Measurements from ENCODE around the gene MEX3A. TPM values are rescaled to one million over a fixed set of nuclear protein-coding genes. Genes with fewer than 3 reads are reported as not detected.

MEX3A gene
- total and polyA plus RNA-seq, 2 experiments from 2014 or later, result 18.5 to 38.1 TPM

DNA sequence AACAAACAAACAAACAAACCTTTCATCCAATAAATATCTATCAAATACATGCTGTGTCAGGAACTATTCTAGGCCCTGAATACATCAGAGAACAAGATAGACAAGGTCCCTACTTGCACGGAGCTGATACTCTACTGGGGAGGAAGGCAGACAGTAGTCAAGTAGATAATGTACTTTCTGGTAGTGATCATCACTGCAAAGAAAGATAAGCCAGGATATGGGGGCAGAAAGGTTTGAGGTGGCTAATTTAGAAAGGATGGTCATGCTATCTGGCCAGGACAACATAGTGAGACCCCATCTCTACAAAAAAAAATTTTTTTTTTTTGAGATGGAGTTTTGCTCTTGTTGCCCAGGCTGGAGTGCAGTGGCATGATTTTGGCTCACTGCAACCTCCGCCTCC is 9.3 kb upstream of the MEX3A start (continued):
- no peak for TF ChIP-seq ZNF462 (CRISPR knock-in tag; IDR thresholded peaks at IDR 0.05)
- TF ChIP-seq EZH2 (IDR thresholded peaks at IDR 0.05; ENCODE audit: low read depth, unreplicated experiment), result no peak
- TF ChIP-seq STAT1 (IDR thresholded peaks at IDR 0.05; ENCODE audit: unreplicated experiment), result no peak
- TF ChIP-seq JUNB (IDR thresholded peaks at IDR 0.05; ENCODE audit: unreplicated experiment), result no peak
- TF ChIP-seq ETS1 (IDR thresholded peaks at IDR 0.05), result no peak

DNA sequence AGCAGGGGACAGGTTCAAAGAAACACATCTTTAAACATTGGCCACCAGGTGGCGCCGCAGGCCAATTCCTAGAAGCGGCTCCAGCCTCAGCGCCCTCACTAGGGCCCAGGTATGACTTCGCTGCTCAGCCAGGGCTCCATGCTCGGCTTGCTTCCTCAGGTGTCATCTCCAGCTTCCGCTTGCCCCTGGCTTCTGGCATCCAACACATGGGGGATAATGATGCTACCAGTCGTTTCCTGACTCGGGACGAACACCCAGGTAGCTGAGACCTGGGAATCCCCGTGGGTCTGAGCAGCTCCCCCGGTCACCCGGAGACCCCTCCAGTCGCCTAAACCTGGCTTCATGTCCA is 8.5 kb upstream of the MEX3A start:
- Histone ChIP-seq H3K4me2 (no peak overlapping the region), H3K27ac (ENCODE audit: low read depth) (no peak overlapping the region), H3K36me3 (ENCODE audit: insufficient read depth) (no peaks in the 10 kb centered on the region), H3K27me3 (ENCODE audit: insufficient read depth) (no peaks in the 10 kb centered on the region), H2AFZ (no peak overlapping the region), H3K79me2 (replicated peaks; ENCODE audit: insufficient read depth) (0 out of 2 replicates have a peak, but pooled peaks cover 2% of the 10 kb centered on the region), H4K20me1 (replicated peaks; ENCODE audit: insufficient read depth) (no peaks in the 10 kb centered on the region; the same call in 1 of the 2 replicates), H3F3A (replicated peaks; ENCODE audit: low read depth) (peaks cover 7% of the 10 kb centered on the region), H3K4me3 (no peak overlapping the region), H3K9me2 (ENCODE audit: insufficient read depth) (no peaks in the 10 kb centered on the region), H3K4me1 (ENCODE audit: insufficient read depth) (peaks cover 9% of the 10 kb centered on the region; the same call in 1 of the 2 replicates)
- DNase-seq (ENCODE audit: low spot score) (peak; percentile 98), ATAC-seq (peak; percentile 97)
- Mint-ChIP-seq H3K27me3 (ENCODE audit: insufficient read depth, low read depth, poor library complexity) (peaks cover 10% of the 10 kb centered on the region), H3K9me3 (no peaks in the 10 kb centered on the region), H3K4me3 (no peak overlapping the region; the same call in 2 of the 3 replicates), H3K4me1 (peaks cover 28% of the 10 kb centered on the region), H3K27ac (peak overlapping the region; percentile 68; the same call in 1 of the 2 replicates), H3K36me3 (ENCODE audit: low read depth) (peaks cover 12% of the 10 kb centered on the region; the same call in 2 of the 3 replicates)
- TF ChIP-seq ZNF331 (CRISPR knock-in tag; IDR thresholded peaks at IDR 0.05; ENCODE audit: low read depth) (no peak), NANOG (IDR thresholded peaks at IDR 0.05; ENCODE audit: borderline replicate concordance) (no peak), CREB1 (CRISPR knock-in tag; IDR thresholded peaks at IDR 0.05; ENCODE audit: low read depth) (0 out of 2 replicates have a peak, but pooled peaks have one; percentile 25), EZH2 (IDR thresholded peaks at IDR 0.05; ENCODE audit: low read depth, unreplicated experiment) (no peak), ZNF114 (CRISPR knock-in tag; IDR thresholded peaks at IDR 0.05) (no peak)
- TF ChIP-seq, protein P1, sequence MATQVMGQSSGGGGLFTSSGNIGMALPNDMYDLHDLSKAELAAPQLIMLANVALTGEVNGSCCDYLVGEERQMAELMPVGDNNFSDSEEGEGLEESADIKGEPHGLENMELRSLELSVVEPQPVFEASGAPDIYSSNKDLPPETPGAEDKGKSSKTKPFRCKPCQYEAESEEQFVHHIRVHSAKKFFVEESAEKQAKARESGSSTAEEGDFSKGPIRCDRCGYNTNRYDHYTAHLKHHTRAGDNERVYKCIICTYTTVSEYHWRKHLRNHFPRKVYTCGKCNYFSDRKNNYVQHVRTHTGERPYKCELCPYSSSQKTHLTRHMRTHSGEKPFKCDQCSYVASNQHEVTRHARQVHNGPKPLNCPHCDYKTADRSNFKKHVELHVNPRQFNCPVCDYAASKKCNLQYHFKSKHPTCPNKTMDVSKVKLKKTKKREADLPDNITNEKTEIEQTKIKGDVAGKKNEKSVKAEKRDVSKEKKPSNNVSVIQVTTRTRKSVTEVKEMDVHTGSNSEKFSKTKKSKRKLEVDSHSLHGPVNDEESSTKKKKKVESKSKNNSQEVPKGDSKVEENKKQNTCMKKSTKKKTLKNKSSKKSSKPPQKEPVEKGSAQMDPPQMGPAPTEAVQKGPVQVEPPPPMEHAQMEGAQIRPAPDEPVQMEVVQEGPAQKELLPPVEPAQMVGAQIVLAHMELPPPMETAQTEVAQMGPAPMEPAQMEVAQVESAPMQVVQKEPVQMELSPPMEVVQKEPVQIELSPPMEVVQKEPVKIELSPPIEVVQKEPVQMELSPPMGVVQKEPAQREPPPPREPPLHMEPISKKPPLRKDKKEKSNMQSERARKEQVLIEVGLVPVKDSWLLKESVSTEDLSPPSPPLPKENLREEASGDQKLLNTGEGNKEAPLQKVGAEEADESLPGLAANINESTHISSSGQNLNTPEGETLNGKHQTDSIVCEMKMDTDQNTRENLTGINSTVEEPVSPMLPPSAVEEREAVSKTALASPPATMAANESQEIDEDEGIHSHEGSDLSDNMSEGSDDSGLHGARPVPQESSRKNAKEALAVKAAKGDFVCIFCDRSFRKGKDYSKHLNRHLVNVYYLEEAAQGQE (IDR thresholded peaks at IDR 0.05; ENCODE audit: unreplicated experiment), result no peak
- TF ChIP-seq, protein P2, sequence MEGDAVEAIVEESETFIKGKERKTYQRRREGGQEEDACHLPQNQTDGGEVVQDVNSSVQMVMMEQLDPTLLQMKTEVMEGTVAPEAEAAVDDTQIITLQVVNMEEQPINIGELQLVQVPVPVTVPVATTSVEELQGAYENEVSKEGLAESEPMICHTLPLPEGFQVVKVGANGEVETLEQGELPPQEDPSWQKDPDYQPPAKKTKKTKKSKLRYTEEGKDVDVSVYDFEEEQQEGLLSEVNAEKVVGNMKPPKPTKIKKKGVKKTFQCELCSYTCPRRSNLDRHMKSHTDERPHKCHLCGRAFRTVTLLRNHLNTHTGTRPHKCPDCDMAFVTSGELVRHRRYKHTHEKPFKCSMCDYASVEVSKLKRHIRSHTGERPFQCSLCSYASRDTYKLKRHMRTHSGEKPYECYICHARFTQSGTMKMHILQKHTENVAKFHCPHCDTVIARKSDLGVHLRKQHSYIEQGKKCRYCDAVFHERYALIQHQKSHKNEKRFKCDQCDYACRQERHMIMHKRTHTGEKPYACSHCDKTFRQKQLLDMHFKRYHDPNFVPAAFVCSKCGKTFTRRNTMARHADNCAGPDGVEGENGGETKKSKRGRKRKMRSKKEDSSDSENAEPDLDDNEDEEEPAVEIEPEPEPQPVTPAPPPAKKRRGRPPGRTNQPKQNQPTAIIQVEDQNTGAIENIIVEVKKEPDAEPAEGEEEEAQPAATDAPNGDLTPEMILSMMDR (conservative IDR thresholded peaks at IDR 0.05; ENCODE audit: low read depth in 2 of 2), result peak; percentile 83 to 94
